Measurements from ENCODE around the gene CDKN1A.

DNA sequence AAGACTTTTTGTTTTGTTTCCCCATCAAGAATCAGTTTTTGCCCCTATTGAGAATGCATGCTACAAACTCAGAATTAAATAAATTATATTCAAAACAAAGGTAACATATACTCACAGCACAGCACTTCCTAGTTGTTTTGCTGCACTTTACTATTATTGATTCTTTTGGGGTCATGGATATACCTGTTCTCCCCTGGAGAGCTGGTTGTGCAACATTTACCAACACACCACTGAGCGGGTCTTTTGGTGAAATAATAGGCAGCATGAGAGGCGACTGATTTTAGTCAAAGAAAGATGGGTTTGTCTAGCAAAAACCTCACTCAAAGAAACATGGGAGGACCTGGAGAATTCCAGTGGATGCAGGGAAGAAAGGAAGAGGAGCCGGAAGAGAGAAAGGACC is 39.9 kb upstream of the CDKN1A start:
- no peak for TF ChIP-seq EZH2 (IDR thresholded peaks at IDR 0.05; ENCODE audit: borderline replicate concordance, low read length)
- TF ChIP-seq, protein P1, sequence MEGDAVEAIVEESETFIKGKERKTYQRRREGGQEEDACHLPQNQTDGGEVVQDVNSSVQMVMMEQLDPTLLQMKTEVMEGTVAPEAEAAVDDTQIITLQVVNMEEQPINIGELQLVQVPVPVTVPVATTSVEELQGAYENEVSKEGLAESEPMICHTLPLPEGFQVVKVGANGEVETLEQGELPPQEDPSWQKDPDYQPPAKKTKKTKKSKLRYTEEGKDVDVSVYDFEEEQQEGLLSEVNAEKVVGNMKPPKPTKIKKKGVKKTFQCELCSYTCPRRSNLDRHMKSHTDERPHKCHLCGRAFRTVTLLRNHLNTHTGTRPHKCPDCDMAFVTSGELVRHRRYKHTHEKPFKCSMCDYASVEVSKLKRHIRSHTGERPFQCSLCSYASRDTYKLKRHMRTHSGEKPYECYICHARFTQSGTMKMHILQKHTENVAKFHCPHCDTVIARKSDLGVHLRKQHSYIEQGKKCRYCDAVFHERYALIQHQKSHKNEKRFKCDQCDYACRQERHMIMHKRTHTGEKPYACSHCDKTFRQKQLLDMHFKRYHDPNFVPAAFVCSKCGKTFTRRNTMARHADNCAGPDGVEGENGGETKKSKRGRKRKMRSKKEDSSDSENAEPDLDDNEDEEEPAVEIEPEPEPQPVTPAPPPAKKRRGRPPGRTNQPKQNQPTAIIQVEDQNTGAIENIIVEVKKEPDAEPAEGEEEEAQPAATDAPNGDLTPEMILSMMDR (IDR thresholded peaks at IDR 0.05; ENCODE audit: low read length) = no peak
